Measurements from ENCODE around the gene SEMA4D.
"Not testable (repeated sequence)": the region's sequence is repeated elsewhere in the genome, so short reads cannot be mapped to it uniquely, and the experiment has no call there.

SEMA4D gene

GRCh38 chr9:89347651-89348050, 150.3 kb downstream of the SEMA4D start:
- no peak for DNase-seq

DNA sequence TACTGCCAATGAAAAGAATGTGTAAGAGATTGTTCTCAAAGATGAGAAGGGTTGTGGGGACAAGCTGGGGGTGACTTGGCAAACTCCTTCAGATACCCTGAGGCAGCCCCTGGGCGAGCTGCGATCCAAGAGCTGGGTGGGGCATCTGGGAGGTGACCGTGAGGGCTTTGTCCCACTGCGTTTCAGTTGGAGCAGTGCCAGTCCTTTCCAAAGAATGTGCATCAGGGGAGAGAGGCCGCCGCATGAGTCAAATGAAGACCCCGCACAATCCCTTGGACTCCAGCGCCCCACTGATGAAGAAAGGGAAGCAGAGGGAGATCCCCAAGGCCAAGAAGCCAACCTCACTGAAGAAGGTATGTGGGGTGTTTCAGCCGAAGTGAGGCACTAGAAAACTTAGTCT, 151.2 kb downstream of the SEMA4D start:
- no peak for DNase-seq

- no peak for DNase-seq
Observed at GRCh38 chr9:89345476-89345875, 152.4 kb downstream of the SEMA4D start.

DNA sequence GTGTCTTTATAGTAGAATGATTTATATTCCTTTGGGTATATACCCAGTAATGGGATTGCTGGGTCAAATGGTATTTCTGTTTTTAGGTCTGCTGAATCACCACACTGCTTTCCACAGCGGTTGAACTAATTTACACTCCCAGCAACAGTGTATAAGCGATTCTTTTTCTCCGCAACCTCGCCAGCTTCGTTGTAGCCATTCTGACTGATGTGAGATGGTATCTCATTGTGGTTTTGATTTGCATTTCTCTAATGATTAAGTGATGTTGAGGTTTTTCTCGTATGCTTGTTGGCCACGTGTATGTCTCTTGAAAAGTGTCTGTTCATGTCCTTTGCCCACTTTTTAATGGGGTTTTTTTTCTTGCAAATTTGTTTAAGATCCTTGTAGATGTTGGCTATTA, 154.1 kb downstream of the SEMA4D start:
- not testable (repeated sequence) for DNase-seq

DNA sequence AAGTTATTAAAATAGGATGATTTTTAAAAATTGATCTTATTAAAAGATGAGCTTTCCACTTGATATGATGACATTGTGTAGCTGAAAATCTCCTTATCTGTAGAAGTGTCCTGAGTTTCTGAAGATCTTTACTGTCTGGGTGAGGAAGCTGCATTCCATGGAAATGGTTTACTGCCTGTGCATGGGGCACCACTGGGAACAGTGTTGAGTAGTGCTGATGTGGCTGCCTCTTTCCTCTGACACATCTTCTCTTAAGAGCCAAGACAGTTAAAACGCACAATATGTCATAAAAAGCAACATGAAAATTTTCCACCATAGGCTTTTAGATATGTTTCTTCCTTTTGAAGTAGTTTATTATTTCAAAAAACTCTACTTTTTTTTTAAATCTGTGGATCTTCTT, 155.0 kb downstream of the SEMA4D start:
- no peak for DNase-seq

GRCh38 chr9:89342213-89342612, 155.7 kb downstream of the SEMA4D start:
- DNase-seq, result no peak

DNA sequence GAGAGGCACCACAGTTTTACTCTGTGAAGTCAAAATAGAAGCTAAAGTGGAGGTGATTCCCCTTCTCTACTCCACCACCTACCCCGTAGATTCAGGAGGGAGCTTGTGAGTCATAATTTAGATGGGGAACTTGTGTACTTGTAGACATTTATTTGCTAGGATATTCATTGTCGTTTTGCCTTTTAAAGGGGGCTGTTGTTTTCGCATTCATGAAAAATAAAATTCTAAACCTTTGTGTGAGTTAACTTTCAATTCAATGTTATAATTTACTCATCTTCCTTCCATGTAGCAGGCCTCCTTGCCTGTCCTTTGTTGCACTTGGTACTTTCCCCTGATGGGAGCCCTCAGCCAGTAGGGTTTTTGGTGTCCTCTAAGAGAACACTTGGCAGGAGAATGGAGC, 157.6 kb downstream of the SEMA4D start:
- no peak for DNase-seq

DNA sequence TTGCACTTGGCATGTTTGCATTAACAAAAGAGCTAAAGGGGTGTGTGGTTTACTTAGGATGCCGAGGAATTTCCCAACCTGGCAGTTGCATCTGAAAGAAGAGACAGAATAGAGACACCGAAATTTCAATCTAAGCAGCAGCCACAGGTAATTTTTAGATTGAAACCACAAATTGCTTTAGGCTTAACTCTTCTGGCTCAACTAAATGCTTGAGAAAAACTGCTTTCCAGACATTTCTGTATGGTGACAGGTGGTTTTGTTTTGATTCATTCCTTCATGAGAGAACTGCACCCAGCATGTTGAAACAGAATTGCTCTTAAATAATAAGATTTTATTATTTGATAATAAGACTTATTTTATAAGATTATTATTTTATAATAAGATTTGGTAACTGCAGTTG, 158.1 kb downstream of the SEMA4D start:
- no peak for DNase-seq

- DNase-seq, result no peak
Observed at GRCh38 chr9:89330513-89330912, 167.4 kb downstream of the SEMA4D start.

GRCh38 chr9:89329917-89330316, 168.0 kb downstream of the SEMA4D start:
- DNase-seq, result no peak

- no peak for DNase-seq
Observed at GRCh38 chr9:89328064-89328463, 169.8 kb downstream of the SEMA4D start.

DNA sequence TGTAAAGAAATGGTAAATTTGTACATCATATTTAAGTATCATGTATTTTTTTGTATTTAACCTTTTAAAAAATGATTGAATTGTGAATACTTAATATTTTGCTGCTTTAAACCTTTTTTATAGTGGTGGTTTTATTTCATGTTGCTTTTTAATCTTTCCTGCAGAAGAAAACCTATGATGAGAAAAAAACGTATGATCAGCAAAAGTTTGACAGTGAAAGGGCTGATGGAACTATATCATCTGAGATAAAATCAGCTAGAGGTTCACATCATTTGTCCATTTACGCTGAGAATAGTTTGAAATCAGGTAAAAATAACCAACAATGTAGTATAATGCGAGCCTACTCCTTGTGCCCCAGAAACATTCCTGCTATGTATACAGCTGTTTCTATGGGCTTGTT, 172.2 kb downstream of the SEMA4D start:
- DNase-seq, result no peak

- no peak for DNase-seq
Observed at GRCh38 chr9:89323390-89323789, 174.5 kb downstream of the SEMA4D start.

GRCh38 chr9:89319015-89319905, 178.7 kb downstream of the SEMA4D start:
- no peak for DNase-seq

GRCh38 chr9:89318123-89319014, 179.5 kb downstream of the SEMA4D start, which contains the start of gene SECISBP2:
Gene SECISBP2, plus strand, starts transcription at chr9:89318500. Its CDS starts 77 bp downstream, at chr9:89318577.
- DNase-seq, result peak; percentile 93

DNA sequence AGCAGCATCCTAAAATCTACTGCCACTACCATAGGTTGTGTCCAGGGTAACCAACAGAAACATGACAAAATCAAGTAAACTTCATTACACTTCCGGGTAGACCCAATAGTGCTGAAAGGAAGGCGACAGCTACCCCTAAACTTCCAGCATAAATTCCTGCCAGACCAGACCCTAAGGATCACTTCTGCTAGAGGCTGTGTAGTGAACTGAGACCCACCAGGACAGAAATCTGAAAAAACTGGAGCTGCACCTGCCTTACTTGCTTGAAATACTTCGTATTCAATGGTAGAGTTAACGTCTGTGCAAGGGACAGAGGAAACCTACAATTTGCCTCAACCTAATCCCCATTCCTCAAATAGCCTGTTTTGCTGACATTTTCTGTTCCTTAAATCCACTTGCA, 180.6 kb downstream of the SEMA4D start:
- no peak for DNase-seq

DNA sequence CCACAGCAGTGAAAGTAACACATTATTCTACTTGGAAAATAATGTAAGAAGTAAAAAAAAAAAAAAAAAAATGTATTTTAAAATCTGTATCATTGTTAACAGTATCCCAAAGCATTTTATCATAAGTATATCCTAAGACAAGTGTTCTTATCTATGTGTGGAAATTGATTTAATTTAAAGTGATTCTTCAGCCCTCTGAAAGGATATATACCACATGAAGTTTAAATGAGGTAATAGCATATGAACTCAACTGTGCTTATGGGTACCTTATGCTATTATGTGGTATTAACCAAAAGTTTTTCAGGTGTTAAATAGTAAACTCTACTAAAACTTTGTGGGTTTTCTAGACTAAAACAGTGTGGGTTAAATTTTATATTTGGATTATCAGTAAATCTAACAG, 182.4 kb downstream of the SEMA4D start:
- no peak for DNase-seq

GRCh38 chr9:89314955-89315354, 183.0 kb downstream of the SEMA4D start:
- no peak for DNase-seq

- DNase-seq, result no peak
Observed at GRCh38 chr9:89313842-89314241, 184.1 kb downstream of the SEMA4D start.

DNA sequence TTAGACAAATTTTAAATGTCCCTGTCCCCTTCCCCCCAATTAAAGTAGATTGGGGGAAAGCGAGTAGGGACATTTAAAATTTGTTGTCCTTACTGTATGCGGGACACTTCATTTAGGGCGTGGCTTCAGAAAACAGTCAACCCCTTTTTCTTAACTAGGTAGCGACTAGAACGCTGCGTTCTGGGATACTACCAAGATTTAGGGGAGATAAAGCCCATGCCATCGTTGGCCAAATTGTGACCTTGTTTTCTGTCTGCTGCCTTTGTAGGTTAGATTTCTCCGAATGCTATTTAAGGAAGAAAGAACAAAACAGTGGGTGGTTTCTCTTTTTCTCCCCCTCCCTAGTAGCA, 185.7 kb downstream of the SEMA4D start:
- DNase-seq, result no peak

GRCh38 chr9:89311346-89312221, 186.3 kb downstream of the SEMA4D start:
- no peak for DNase-seq

Data from NCI-H1092 (cell line).